Activated T-helper 17 cell treated with anti-CD3 and anti-CD28 coated beads, Interleukin-2, amount 50 U/mL, for 72 hours (primary cell): Measurements from ENCODE around the gene RAB4B. TPM values are rescaled to one million over a fixed set of nuclear protein-coding genes. Genes with fewer than 3 reads are reported as not detected.
"Not testable (repeated sequence)": the region's sequence is repeated elsewhere in the genome, so short reads cannot be mapped to it uniquely, and the experiment has no call there.

Source experiments
- ATAC-seq: fragments of 150-1000 bp; cut with Tn5 transposase; replicated peaks from 2 replicates; pipeline ENCODE4 v1.10.0; 2021; ENCODE audit warnings: mild to moderate bottlenecking, moderate library complexity
- H3K27ac Mint-ChIP-seq: one replicate; pipeline ENCODE4 v1.8.0; 2022; ENCODE audit warnings: mixed read lengths
- H3K27me3 Mint-ChIP-seq: one replicate; pipeline ENCODE4 v1.8.0; 2022; ENCODE audit warnings: mixed read lengths
- H3K36me3 Mint-ChIP-seq: one replicate; pipeline ENCODE4 v1.8.0; 2022; ENCODE audit warnings: low read depth, mild to moderate bottlenecking, mixed read lengths
- H3K4me1 Mint-ChIP-seq: one replicate; pipeline ENCODE4 v1.8.0; 2022; ENCODE audit warnings: mixed read lengths
- H3K4me3 Mint-ChIP-seq: one replicate; pipeline ENCODE4 v1.8.0; 2022; ENCODE audit warnings: mild to moderate bottlenecking, mixed read lengths
- H3K9me3 Mint-ChIP-seq: one replicate; pipeline ENCODE4 v1.8.0; 2022; ENCODE audit warnings: mixed read lengths
- total RNA-seq, 2 donors: library from RNA; stranded (reverse); gene quantifications; one replicate each; pipeline ENCODE4 v1.2.3, GENCODE V29; 2022

RAB4B gene
- total RNA-seq, 2 donors from 2014 or later, result 29.0 to 31.3 TPM

DNA sequence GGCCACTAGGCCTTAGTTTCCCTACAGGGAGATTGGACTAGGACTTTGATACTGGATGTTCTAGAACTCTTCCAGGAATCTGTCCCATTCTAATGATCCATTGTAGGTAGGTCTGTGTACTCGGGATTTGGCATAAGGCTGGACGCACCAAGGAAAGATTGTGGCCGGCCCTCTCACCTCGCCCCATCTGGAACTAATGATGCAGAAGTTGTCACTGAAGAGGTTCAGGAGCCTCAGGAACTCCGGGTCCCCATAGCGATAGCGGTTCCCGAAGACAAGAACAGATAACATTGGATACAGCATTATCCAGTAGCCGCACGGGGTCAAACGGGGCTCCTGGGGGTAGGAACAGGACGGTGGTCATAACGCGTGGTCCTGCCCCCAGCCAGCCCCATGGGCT, 32.1 kb downstream of the RAB4B start:
- peak overlapping the region; percentile 88 for H3K4me3 Mint-ChIP-seq
- H3K4me1 Mint-ChIP-seq, result peaks cover 30% of the 10 kb centered on the region
- H3K36me3 Mint-ChIP-seq, result peaks cover 48% of the 10 kb centered on the region
- no peaks in the 10 kb centered on the region for H3K27me3 Mint-ChIP-seq
- no peak overlapping the region for H3K27ac Mint-ChIP-seq
- no peaks in the 10 kb centered on the region for H3K9me3 Mint-ChIP-seq
- ATAC-seq, result no peak

DNA sequence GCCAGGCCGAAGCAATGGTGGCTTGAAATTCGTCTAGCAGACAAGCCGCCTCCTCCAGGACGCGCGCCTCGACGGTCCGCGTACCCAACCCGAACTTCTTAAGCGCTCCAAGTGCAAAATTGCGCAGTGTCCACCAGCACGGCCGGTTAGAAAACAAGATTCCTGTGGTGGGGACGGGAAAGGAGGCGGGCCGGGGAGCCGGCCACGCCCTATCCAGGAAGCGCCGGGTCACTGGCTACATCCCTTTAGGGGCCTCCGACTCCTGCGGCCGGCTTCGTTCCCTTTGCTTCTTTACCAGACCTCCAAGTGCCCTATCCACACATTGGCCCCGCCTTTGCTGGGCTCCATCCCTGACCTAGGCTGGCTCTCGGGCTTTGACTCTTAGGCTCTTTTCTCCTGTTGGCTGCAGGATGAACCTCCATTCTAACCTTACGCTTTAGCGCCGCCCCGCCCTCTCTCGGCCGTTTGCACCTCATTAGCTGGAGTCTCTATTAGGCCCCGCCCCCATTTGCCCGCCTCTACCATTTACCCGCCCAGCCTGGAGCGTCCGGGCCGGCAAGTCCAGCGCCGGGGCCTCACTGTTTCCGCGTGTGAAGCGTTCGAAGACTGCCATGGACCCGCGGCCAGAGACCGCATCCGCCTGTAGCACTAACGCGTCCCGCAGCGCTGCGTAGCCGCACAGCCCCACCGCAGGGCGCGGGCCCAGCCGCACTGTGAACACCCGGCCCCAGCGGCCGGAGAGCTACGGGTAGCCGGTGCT, 32.8 kb downstream of the RAB4B start:
- Mint-ChIP-seq H3K4me3 (peak overlapping the region; percentile 88), H3K27ac (peak overlapping the region; percentile 70), H3K36me3 (peaks cover 45% of the 10 kb centered on the region), H3K4me1 (peaks cover 25% of the 10 kb centered on the region)
- not testable (repeated sequence) for H3K9me3 Mint-ChIP-seq, H3K27me3 Mint-ChIP-seq
- peak; percentile 90 for ATAC-seq

DNA sequence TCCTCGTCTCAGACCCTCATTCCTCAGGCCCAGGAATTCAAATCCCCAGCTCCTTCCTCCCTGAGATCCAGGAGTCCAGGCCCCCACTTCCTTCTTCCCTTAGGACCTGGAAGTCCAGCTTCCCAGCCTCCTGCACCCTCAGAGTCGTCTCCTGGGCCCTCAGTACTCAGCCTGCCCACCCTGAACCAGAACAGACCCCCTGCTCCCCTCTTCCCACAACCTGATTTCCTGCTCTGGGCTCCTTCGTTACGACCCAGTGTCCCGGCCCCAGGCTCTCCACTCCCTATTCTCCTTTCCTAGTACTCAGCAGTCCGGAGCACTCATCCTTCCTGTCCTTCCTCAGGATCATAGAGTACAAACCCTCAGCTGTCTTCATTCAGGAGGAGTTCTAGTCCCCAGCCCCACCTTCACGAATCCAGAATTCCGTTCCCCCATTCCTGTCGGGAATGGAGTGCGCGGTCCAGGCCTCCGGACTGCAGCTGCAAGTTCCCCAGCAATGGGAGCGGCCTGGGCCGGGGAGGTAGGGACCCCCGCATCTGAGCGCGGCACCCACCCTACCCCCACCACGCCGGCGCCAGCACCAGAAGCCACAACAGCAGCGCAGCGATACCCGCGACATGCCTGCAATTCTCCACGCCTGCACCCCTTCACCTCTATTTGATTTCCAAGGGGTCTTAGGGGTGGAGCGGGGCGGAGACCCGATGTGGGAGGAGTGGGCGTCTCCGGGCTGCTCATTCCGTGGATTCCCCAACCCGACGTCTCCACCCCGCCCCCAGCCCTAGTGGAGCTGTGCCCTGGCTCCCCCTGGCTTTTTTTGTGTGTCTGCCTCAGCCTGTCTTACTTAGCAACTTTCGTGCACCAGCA, 33.7 kb downstream of the RAB4B start:
- Mint-ChIP-seq H3K4me3 (peak overlapping the region; percentile 88), H3K27ac (peak overlapping the region; percentile 70), H3K36me3 (peaks cover 39% of the 10 kb centered on the region), H3K9me3 (no peaks in the 10 kb centered on the region), H3K4me1 (peaks cover 17% of the 10 kb centered on the region), H3K27me3 (no peaks in the 10 kb centered on the region)
- ATAC-seq, result no peak

DNA sequence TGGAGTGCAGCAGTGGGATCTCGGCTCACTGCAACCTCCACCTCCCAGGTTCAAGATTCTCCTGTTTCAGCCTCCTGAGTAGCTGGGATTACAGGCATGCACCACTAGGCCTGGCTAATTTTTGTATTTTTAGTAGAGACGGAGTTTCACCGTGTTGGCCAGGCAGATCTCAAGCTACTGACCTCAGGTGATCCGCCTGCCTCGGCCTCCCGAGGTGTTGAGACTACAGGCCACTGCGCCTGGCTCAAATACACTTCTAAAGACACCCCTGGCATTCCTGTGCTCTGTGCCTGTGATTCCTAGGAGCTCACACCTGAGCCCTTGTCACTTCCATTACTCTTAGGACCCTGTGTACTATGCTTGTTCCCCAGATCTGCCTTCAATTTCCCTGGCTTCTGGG, 34.5 kb downstream of the RAB4B start:
- not testable (repeated sequence) for ATAC-seq, H3K9me3 Mint-ChIP-seq, H3K27me3 Mint-ChIP-seq
- Mint-ChIP-seq H3K36me3 (peaks cover 30% of the 10 kb centered on the region), H3K4me3 (peak overlapping the region; percentile 88), H3K27ac (peak overlapping the region; percentile 80), H3K4me1 (peaks cover 12% of the 10 kb centered on the region)

DNA sequence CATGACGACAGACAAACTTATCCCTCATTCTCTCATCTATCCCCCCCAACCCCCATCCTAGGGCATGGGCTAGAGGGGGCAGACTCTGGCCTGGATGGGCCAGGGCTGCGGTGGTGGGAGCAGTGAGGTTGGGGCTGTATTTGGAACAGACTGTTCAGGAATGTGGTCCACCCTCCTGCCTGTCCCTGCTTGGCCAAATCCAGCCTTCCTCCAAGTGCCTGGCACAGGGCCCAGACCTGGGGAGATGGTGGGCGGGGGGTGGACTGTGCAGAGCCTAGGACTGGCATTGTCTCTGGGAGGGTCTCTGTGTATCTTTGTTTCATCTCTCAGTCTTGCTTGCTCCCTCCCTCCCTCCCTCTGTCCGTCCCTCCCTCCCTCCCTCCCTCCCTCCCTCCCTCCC, 35.1 kb downstream of the RAB4B start:
- Mint-ChIP-seq H3K27ac (peak overlapping the region; percentile 80), H3K27me3 (no peaks in the 10 kb centered on the region), H3K36me3 (peaks cover 24% of the 10 kb centered on the region), H3K4me3 (peak overlapping the region; percentile 88), H3K9me3 (no peaks in the 10 kb centered on the region), H3K4me1 (peaks cover 9% of the 10 kb centered on the region)
- ATAC-seq, result no peak

DNA sequence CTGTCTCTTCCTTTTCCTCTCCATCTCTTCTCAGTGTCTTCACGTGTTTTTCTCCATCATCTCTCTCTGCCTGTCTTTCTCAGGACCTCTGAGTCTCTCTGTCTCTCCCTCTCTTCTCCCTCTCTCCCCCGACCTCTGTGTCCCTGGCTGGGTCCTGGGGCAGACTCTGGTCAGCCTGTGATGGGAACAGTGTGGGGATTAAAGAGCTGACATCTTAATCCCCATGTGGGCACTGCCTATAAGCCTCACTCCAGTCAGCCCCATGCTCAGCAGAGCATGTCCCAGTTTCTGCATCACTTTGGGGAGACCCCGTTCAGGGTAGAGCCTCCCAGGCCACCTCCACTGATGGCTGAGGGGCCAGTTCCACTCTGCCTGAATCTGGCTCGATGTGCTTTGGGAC, 37.2 kb downstream of the RAB4B start:
- Mint-ChIP-seq H3K36me3 (peaks cover 5% of the 10 kb centered on the region), H3K27me3 (no peaks in the 10 kb centered on the region), H3K4me1 (peaks cover 24% of the 10 kb centered on the region), H3K9me3 (no peaks in the 10 kb centered on the region), H3K27ac (peak overlapping the region; percentile 18), H3K4me3 (no peak overlapping the region)
- no peak for ATAC-seq

DNA sequence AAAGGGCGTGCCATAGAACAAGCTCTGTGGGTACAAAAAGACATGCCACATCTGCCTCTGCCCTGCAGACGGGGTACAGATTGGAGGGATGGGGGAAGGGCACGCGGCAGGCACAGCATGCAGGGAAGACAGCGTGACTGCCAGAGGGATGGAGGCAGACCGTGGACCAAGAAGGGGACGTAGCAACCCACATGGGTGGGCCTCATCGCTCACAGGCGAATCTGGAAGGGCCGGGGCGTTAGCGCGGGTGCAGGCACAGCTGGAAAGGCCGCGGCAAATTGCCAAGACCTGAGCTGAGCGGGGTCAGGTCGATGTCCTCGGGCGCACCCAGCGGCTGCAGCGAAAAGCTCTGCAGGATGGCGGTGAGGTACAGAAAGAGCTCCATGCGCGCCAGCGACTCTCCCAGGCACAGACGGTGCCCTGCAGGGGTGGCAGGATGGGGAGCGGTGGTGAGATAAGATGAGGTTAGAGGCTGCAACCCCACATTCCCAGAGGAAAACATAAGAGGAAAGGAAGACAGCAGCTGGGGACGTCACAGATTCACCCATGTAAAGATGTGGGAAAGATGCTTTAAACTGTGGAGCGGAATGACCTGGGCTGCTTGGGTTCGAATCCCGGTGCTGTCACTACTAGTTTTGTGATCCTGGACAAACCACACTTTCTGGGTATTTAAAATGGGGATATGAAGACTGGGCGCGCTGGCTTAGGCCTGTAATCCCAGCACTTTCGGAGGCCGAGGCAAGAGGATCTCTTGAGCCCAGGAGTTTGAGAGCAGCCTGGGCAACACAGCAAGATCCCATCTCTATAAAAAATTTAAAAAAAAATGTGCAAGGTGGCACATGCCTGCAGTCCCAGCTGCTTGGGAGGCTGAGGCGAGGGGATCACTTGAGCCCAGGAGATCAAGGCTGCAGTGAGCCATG, 40.7 kb downstream of the RAB4B start:
- H3K9me3 Mint-ChIP-seq, H3K27me3 Mint-ChIP-seq, H3K36me3 Mint-ChIP-seq: not testable (repeated sequence)
- Mint-ChIP-seq H3K4me1 (peaks cover 16% of the 10 kb centered on the region), H3K4me3 (peak overlapping the region; percentile 82), H3K27ac (peak overlapping the region; percentile 61)
- ATAC-seq, result peak; percentile 96

DNA sequence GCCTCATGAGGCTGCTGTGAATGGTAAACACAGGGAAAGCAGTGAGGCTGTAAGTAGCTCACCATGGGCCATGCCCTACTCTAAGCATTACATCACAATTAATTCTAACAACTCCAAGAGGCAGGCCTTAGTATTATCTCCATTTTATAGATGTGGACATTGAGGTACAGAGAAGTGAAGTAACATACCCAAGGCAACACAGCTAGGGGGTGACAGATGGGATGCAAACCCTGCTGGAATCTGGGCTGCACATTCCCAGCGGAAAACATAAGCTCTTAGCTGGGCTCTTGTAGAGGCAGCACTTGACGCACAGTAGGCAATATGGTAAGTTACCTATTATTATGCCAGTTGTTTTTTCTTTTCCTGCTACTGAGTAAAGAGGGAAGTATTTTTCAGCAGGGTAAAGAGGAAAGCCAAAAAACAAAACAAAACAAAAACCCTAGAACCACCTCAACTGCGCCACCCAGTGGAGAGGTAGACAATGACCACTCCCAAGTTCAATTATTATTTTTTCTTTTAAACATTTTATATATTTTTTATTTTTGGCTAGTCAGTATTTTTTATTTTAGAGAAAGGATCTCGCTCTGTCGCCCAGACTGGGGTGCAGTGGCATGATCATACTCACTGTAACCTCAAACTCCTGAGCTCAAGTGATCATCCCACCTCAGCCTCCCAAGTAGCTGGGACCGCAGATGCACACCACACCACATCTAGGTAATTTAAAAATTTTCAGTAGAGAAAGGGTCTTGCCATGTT, 41.6 kb downstream of the RAB4B start:
- ATAC-seq, result not testable (repeated sequence)

DNA sequence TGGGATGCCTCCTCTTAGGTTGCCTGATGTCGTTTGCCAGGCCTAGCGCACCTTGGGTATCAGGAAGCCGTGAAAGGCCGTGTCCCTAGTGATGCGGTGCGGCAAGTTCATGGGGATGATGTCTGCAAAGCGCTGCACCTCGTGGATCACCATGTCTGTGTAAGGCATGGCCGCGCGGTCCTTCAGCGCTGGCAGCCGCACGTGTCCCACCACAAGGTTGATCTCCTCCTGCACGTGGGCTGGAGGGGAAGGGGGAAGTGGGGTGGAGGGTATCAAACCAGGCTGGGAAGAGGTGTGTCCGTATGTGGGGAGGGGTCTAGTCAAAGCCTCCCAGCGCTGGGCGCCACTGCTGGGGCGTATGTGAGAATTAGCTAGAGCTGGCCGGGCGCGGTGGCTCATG, 44.1 kb downstream of the RAB4B start:
- Mint-ChIP-seq H3K4me1 (peaks cover 28% of the 10 kb centered on the region), H3K27ac (no peak overlapping the region), H3K4me3 (no peak overlapping the region), H3K36me3 (no peaks in the 10 kb centered on the region), H3K9me3 (no peaks in the 10 kb centered on the region), H3K27me3 (no peaks in the 10 kb centered on the region)
- ATAC-seq, result no peak

More for the DNA sequence above, 41.6 kb downstream of the RAB4B start:
- H3K27ac Mint-ChIP-seq, H3K9me3 Mint-ChIP-seq, H3K36me3 Mint-ChIP-seq, H3K27me3 Mint-ChIP-seq: not testable (repeated sequence)
- Mint-ChIP-seq H3K4me3 (peak overlapping the region; percentile 82), H3K4me1 (peaks cover 16% of the 10 kb centered on the region)

DNA sequence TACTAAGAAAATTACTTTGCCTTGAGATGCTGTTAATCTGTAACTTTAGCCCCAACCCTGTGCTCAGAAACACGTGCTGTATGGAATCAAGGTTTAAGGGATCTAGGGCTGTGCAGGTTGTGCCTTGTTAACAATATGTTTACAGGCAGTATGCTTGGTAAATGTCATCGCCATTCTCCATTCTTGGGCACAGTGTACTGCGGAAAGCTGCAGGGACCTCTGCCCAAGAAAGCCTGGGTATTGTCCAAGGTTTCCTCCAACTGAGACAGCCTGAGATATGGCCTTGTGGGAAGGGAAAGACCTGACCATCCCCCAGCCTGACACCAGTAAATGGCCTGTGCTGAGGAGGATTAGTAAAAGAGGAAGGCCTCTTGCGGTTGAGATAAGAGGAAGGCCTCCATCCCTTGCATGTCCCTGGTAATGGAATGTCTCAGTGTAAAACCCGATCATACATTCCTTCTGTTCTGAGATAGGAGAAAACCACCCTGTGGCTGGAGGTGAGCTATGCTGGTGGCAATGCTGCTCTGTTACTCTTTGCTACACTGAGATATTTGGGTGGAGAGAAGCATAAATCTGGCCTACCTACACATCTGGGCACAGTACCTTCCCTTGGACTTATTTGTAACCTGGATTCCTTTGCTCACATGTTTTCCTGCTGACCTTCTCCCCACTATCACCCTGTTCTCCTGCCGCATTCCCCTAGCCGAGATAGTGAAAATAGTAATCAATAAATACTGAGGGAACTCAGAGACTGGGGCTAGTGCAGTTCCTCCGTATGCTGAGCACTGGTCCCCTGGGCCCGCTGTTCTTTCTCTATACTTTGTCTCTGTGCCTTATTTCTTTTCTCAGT, 44.9 kb downstream of the RAB4B start:
- H3K27ac Mint-ChIP-seq, H3K27me3 Mint-ChIP-seq, H3K9me3 Mint-ChIP-seq, H3K4me3 Mint-ChIP-seq, H3K36me3 Mint-ChIP-seq, ATAC-seq: not testable (repeated sequence)
- peaks cover 30% of the 10 kb centered on the region for H3K4me1 Mint-ChIP-seq

DNA sequence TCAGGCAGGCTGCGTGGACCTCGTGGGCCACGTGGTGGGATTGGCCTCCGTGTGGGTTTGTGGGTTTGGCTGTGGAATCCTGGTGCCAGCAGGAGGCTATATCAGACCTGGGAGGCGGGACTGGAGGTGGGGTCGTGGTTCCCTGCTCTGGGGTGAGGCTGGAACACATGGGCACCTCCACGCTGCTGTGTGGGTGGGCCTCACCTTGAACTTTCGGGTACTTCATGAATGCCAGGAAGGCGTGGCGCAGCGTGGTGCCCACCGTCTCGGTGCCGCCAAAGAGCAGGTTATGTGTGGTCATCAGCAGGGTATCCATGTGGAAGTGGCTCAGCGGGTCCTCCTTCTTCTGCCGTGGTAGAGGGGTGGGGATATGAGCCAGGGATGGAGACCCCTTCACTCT, 46.9 kb downstream of the RAB4B start:
- not testable (repeated sequence) for H3K9me3 Mint-ChIP-seq, H3K36me3 Mint-ChIP-seq, ATAC-seq, H3K4me3 Mint-ChIP-seq, H3K27ac Mint-ChIP-seq, H3K27me3 Mint-ChIP-seq
- H3K4me1 Mint-ChIP-seq, result peaks cover 14% of the 10 kb centered on the region

DNA sequence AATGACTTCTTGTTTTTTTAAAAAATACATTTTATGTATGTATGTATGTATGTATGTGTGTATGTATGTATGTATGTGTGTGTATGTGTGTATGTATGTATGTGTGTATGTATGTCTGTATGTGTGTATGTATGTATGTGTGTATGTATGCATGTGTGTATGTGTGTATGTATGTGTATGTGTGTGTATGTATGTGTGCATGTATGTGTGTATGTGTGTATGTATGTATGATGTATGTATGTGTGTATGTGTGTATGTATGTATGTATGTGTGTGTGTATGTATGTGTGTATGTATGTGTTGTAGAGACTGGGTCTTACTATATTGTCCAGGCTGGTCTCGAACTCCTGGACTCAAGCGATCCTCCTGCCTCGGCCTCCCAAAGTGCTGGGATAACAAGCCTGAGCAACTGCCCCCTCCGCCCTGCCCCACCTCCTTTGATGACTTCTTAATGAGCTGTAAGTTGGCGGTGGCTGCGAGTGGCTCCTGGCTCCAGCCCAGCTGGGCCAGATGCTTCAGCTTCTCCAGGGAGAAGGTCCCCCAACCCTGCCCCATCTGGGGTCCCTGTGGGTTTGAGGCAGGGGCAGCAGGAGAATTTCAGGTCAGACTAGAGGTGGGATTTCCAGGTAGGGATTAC, 47.5 kb downstream of the RAB4B start:
- H3K4me1 Mint-ChIP-seq, result peaks cover 14% of the 10 kb centered on the region
- H3K36me3 Mint-ChIP-seq, ATAC-seq, H3K27me3 Mint-ChIP-seq, H3K4me3 Mint-ChIP-seq, H3K9me3 Mint-ChIP-seq, H3K27ac Mint-ChIP-seq: not testable (repeated sequence)

DNA sequence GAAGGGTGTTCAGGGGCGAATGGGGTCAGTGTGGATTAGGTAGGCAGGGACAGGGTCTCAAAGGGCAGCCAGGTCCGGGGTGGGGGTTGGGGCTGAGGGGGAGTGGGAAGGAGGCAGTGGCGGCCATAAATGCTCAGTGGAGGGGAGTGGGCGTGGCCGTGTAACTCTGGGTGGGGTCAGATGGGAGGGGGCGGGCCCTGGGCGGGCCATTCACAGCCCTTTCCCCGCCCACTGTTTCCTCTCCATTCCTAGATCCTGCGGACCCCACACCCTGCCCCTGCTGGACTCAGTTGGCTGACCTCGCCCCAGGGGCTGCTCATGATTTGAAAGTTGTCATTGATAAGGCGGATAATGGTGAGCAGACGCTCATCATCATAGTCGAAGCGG, 48.3 kb downstream of the RAB4B start:
- H3K4me3 Mint-ChIP-seq, H3K36me3 Mint-ChIP-seq, H3K27me3 Mint-ChIP-seq, H3K9me3 Mint-ChIP-seq, ATAC-seq: not testable (repeated sequence)
- peaks cover 14% of the 10 kb centered on the region for H3K4me1 Mint-ChIP-seq
- peak overlapping the region; percentile 3 for H3K27ac Mint-ChIP-seq
